Erythroblast (primary cell): Measurements from ENCODE around the gene TAOK2.
"Not testable (repeated sequence)": the region's sequence is repeated elsewhere in the genome, so short reads cannot be mapped to it uniquely, and the experiment has no call there.

ENCODE experiments used
- DNase-seq, 2 experiments: peaks; one replicate each; lab custom pipeline; 2025; lab: John Stamatoyannopoulos, UW
- GATA1 ChIP-seq: IDR thresholded peaks from 2 replicates; pipeline ENCODE4 v1.6.1; 2011; ENCODE audit warnings: low read depth, mild to moderate bottlenecking, control low read depth, low read length, moderate library complexity
- POLR2A ChIP-seq: IDR thresholded peaks from 2 replicates; pipeline ENCODE4 v1.6.1; 2011; ENCODE audit warnings: mild to moderate bottlenecking, low read length

The TAOK2 gene

GRCh38 chr16:30023586-30023985, 49.9 kb downstream of the TAOK2 start:
- no peak for DNase-seq
- TF ChIP-seq GATA1 (no peak), POLR2A (no peak)

- no peak for DNase-seq
- TF ChIP-seq POLR2A (no peak), GATA1 (no peak)
These were observed 50.8 kb downstream of the TAOK2 start for GRCh38 chr16:30024451-30024850.

- no peak for TF ChIP-seq GATA1
- no peak for TF ChIP-seq POLR2A
- DNase-seq = no peak
These were observed 51.5 kb downstream of the TAOK2 start for GRCh38 chr16:30025156-30025555.

- DNase-seq = no peak
- TF ChIP-seq GATA1 (no peak), POLR2A (no peak)
These were observed 51.9 kb downstream of the TAOK2 start for GRCh38 chr16:30025574-30025973.

GRCh38 chr16:30026449-30026848, 52.8 kb downstream of the TAOK2 start:
- DNase-seq = no peak
- TF ChIP-seq GATA1 = no peak
- TF ChIP-seq POLR2A = no peak

- no peak for DNase-seq
- no peak for TF ChIP-seq GATA1
- no peak for TF ChIP-seq POLR2A
These were observed 54.1 kb downstream of the TAOK2 start for GRCh38 chr16:30027588-30028437.

- TF ChIP-seq POLR2A (no peak), GATA1 (no peak)
- no peak for DNase-seq
These were observed 54.9 kb downstream of the TAOK2 start for GRCh38 chr16:30028438-30029076.

GRCh38 chr16:30030011-30030685, 56.5 kb downstream of the TAOK2 start:
- no peak for TF ChIP-seq GATA1
- no peak for TF ChIP-seq POLR2A
- no peak for DNase-seq

- no peak for DNase-seq
- TF ChIP-seq GATA1 = no peak
- no peak for TF ChIP-seq POLR2A
These were observed 57.3 kb downstream of the TAOK2 start, which contains the start of gene TLCD3B for GRCh38 chr16:30030841-30031413. Gene TLCD3B, minus strand, starts transcription at chr16:30031271. Its CDS starts 744 bp downstream, at chr16:30030527.

GRCh38 chr16:30031477-30031918, 57.8 kb downstream of the TAOK2 start:
- no peak for TF ChIP-seq GATA1
- TF ChIP-seq POLR2A = no peak
- DNase-seq = no peak

- TF ChIP-seq POLR2A = no peak
- no peak for TF ChIP-seq GATA1
These were observed 58.6 kb downstream of the TAOK2 start for GRCh38 chr16:30032083-30032819.

GRCh38 chr16:30033270-30033669, 59.6 kb downstream of the TAOK2 start:
- no peak for DNase-seq
- TF ChIP-seq GATA1 (no peak), POLR2A (no peak)

More at GRCh38 chr16:30032083-30032819, 58.6 kb downstream of the TAOK2 start:
- peak; percentile 69 to 85 for DNase-seq

- TF ChIP-seq POLR2A (no peak), GATA1 (no peak)
- DNase-seq = no peak
These were observed 66.6 kb downstream of the TAOK2 start for GRCh38 chr16:30040221-30040620.

GRCh38 chr16:30040690-30041089, 67.0 kb downstream of the TAOK2 start:
- not testable (repeated sequence) for DNase-seq
